GM18505 (cell line): ENCODE results near the gene RNF220.
A peak's percentile ranks its signal among the peaks of the same experiment; 100 is the strongest.

Experiments
- ATAC-seq: cut with Tn5 transposase; IDR thresholded peaks from one replicate; pipeline ENCODE4 v1.9.1; 2021; ENCODE audit not compliant: unreplicated experiment
- POLR2A ChIP-seq: IDR thresholded peaks from 4 replicates; pipeline ENCODE4 v1.6.1; 2011; ENCODE audit warnings: borderline replicate concordance; ENCODE audit not compliant: insufficient read depth, insufficient read length; ENCODE audit errors: extremely low read depth

The RNF220 gene

GRCh38 chr1:44617703-44618029 is 212.6 kb downstream of the RNF220 start:
- ATAC-seq: no peak
- TF ChIP-seq POLR2A: no peak

GRCh38 chr1:44619261-44619900 is 214.3 kb downstream of the RNF220 start:
- ATAC-seq: no peak
- no peak for TF ChIP-seq POLR2A

GRCh38 chr1:44620072-44620471 is 215.0 kb downstream of the RNF220 start:
- no peak for ATAC-seq
- TF ChIP-seq POLR2A: no peak

- TF ChIP-seq POLR2A: no peak
These were observed 216.8 kb downstream of the RNF220 start for GRCh38 chr1:44621841-44622286.

GRCh38 chr1:44624268-44624901 is 219.3 kb downstream of the RNF220 start:
- ATAC-seq: no peak
- no peak for TF ChIP-seq POLR2A

More at GRCh38 chr1:44621841-44622286, 216.8 kb downstream of the RNF220 start:
- no peak for ATAC-seq

- TF ChIP-seq POLR2A: no peak
- ATAC-seq: no peak
These were observed 220.3 kb downstream of the RNF220 start for GRCh38 chr1:44625348-44625747.

GRCh38 chr1:44628962-44629756 is 224.1 kb downstream of the RNF220 start:
- TF ChIP-seq POLR2A: no peak
- no peak for ATAC-seq

GRCh38 chr1:44630116-44630515 is 225.1 kb downstream of the RNF220 start:
- ATAC-seq: no peak
- no peak for TF ChIP-seq POLR2A

GRCh38 chr1:44631333-44631646 is 226.2 kb downstream of the RNF220 start:
- no peak for TF ChIP-seq POLR2A
- no peak for ATAC-seq

GRCh38 chr1:44631647-44632539 is 226.8 kb downstream of the RNF220 start:
- ATAC-seq: peak; percentile 68

GRCh38 chr1:44632598-44632997 is 227.5 kb downstream of the RNF220 start:
- no peak for ATAC-seq
- TF ChIP-seq POLR2A: no peak

More at GRCh38 chr1:44631647-44632539, 226.8 kb downstream of the RNF220 start:
- TF ChIP-seq POLR2A: peak; percentile 90

- no peak for TF ChIP-seq POLR2A
- ATAC-seq: no peak
These were observed 229.6 kb downstream of the RNF220 start for GRCh38 chr1:44634606-44635189.

- ATAC-seq: no peak
- no peak for TF ChIP-seq POLR2A
These were observed 230.4 kb downstream of the RNF220 start for GRCh38 chr1:44635439-44635838.
